Epithelial cell of esophagus (primary cell): ENCODE data around the gene NDC1.

Source experiments
- DNase-seq: peaks from one replicate; pipeline ENCODE4 v3.0.0; 2010; ENCODE audit warnings: low read depth
- H3K4me3 ChIP-seq: 2 replicates; pipeline ENCODE4 v1.5.1; 2011; ENCODE audit warnings: mild to moderate bottlenecking, low read length, control low read depth
- TF ChIP-seq, protein P1 (sequence below): IDR thresholded peaks from 2 replicates; pipeline ENCODE4 v1.5.1; 2011; ENCODE audit warnings: low read depth, mild to moderate bottlenecking, low read length, control low read depth, inconsistent platforms; ENCODE audit not compliant: insufficient read depth; ENCODE audit errors: missing control alignments

Gene NDC1

DNA sequence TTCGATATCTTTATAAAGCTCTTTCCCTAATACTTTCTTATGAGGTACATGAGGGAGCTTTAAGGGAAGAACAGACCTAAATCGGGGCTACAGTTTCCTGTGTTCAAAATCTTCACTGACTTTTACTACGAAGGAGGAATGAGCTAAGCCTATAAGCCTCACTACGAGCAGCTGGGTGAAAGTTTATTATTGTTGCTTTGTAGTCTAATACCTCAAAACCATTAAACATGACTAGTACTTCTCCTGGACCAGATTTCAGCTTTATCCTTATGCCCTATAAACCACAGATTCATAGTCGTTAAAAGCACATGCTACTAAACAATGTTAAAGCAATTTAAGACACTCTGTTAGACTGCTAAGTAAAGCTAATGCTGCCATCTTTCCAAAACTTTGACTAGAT is 30.2 kb downstream of the NDC1 start:
- no peak for DNase-seq
- no peak overlapping the region for H3K4me3 ChIP-seq
- TF ChIP-seq, protein P1, sequence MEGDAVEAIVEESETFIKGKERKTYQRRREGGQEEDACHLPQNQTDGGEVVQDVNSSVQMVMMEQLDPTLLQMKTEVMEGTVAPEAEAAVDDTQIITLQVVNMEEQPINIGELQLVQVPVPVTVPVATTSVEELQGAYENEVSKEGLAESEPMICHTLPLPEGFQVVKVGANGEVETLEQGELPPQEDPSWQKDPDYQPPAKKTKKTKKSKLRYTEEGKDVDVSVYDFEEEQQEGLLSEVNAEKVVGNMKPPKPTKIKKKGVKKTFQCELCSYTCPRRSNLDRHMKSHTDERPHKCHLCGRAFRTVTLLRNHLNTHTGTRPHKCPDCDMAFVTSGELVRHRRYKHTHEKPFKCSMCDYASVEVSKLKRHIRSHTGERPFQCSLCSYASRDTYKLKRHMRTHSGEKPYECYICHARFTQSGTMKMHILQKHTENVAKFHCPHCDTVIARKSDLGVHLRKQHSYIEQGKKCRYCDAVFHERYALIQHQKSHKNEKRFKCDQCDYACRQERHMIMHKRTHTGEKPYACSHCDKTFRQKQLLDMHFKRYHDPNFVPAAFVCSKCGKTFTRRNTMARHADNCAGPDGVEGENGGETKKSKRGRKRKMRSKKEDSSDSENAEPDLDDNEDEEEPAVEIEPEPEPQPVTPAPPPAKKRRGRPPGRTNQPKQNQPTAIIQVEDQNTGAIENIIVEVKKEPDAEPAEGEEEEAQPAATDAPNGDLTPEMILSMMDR: no peak

GRCh38 chr1:53804791-53805505 is 33.1 kb downstream of the NDC1 start:
- DNase-seq: peak; percentile 9
- TF ChIP-seq, protein P1: no peak
- H3K4me3 ChIP-seq: no peak overlapping the region

- TF ChIP-seq, protein P1: no peak
- DNase-seq: no peak
- no peak overlapping the region for H3K4me3 ChIP-seq
Measured at GRCh38 chr1:53804181-53804580, 33.9 kb downstream of the NDC1 start.

GRCh38 chr1:53800621-53801020 is 37.5 kb downstream of the NDC1 start:
- no peak for DNase-seq
- TF ChIP-seq, protein P1: no peak
- H3K4me3 ChIP-seq: no peak overlapping the region

- TF ChIP-seq, protein P1: no peak
- no peak overlapping the region for H3K4me3 ChIP-seq
- no peak for DNase-seq
Measured at GRCh38 chr1:53799141-53799540, 39.0 kb downstream of the NDC1 start.

GRCh38 chr1:53792806-53793205 is 45.3 kb downstream of the NDC1 start:
- TF ChIP-seq, protein P1: no peak
- no peak overlapping the region for H3K4me3 ChIP-seq
- DNase-seq: no peak

DNA sequence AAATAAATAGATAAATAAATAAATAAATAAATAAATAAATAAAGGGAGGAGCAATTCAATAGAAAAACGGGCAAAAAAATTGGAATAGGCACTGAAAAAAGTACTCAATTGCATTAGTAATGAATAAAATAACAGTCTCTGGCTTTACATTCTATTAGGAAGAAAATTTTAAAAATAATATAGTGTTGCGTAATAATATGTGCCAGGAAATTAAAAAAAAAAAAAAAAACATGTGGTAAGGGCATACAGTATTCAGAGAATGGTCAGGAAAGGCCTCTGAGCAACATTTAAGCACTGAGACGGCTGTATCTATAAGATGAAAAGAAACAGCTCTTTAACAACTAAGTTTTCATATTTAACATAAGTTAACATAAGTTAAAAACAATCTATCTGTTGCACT is 50.4 kb downstream of the NDC1 start:
- no peak for DNase-seq
- TF ChIP-seq, protein P1: no peak
- no peak overlapping the region for H3K4me3 ChIP-seq
